Measurements from ENCODE around the gene UBE2J2. TPM values are rescaled to one million over a fixed set of nuclear protein-coding genes. Genes with fewer than 3 reads are reported as not detected.

Gene UBE2J2
- total RNA-seq, 3 donors from 2014 or later = 37.0 to 39.8 (median 37.4) TPM

GRCh38 chr1:1225913-1226312 lies 47.7 kb downstream of the UBE2J2 start:
- Histone ChIP-seq H3K27ac (no peak overlapping the region), H3K4me1 (peaks cover 7 to 18% of the 10 kb centered on the region in 2 donors), H3K4me3 (no peak overlapping the region), H3K9me3 (no peaks in the 10 kb centered on the region), H3K36me3 (peaks cover 15% of the 10 kb centered on the region), H3K27me3 (no peaks in the 10 kb centered on the region)
- TF ChIP-seq POLR2A (IDR thresholded peaks at IDR 0.05) (no peak), POLR2AphosphoS5 (IDR thresholded peaks at IDR 0.05) (no peak), CTCF (IDR thresholded peaks at IDR 0.05) (no peak)
- no peak for DNase-seq (ENCODE audit: low spot score in 2 of 2)
- intact Hi-C loops (cut with DNase I; ENCODE audit: low total_unique reads) = no loop called here

GRCh38 chr1:1225238-1225845 lies 48.3 kb downstream of the UBE2J2 start:
- Histone ChIP-seq H3K27ac (no peak overlapping the region), H3K36me3 (peaks cover 15% of the 10 kb centered on the region), H3K4me3 (no peak overlapping the region), H3K27me3 (no peaks in the 10 kb centered on the region), H3K9me3 (no peaks in the 10 kb centered on the region), H3K4me1 (peaks cover 2 to 12% of the 10 kb centered on the region in 2 donors)
- no peak for DNase-seq (ENCODE audit: low spot score in 2 of 2)
- intact Hi-C loops (cut with DNase I; ENCODE audit: low total_unique reads) = no loop called here
- TF ChIP-seq POLR2A (IDR thresholded peaks at IDR 0.05) = no peak

- Histone ChIP-seq H3K36me3 (peaks cover 15% of the 10 kb centered on the region), H3K27ac (no peak overlapping the region), H3K27me3 (no peaks in the 10 kb centered on the region), H3K4me3 (no peak overlapping the region), H3K9me3 (no peaks in the 10 kb centered on the region), H3K4me1 (no peaks in the 10 kb centered on the region)
- no peak for TF ChIP-seq POLR2A (IDR thresholded peaks at IDR 0.05)
- no peak for TF ChIP-seq POLR2AphosphoS5 (IDR thresholded peaks at IDR 0.05)
- no peak for TF ChIP-seq CTCF (IDR thresholded peaks at IDR 0.05)
- no peak for DNase-seq (ENCODE audit: low spot score in 2 of 2)
- intact Hi-C loops (cut with DNase I; ENCODE audit: low total_unique reads) = no loop called here
Observed at GRCh38 chr1:1223891-1224290, 49.8 kb downstream of the UBE2J2 start.

- Histone ChIP-seq H3K36me3 (peaks cover 11% of the 10 kb centered on the region), H3K9me3 (no peaks in the 10 kb centered on the region), H3K27ac (no peak overlapping the region), H3K27me3 (no peaks in the 10 kb centered on the region), H3K4me1 (no peaks in the 10 kb centered on the region), H3K4me3 (no peak overlapping the region)
- no peak for DNase-seq (ENCODE audit: low spot score in 2 of 2)
- intact Hi-C loops (cut with DNase I; ENCODE audit: low total_unique reads) = no loop called here
- TF ChIP-seq CTCF (IDR thresholded peaks at IDR 0.05) (no peak), POLR2A (IDR thresholded peaks at IDR 0.05) (no peak), POLR2AphosphoS5 (IDR thresholded peaks at IDR 0.05) (no peak)
Observed at GRCh38 chr1:1223321-1223720, 50.3 kb downstream of the UBE2J2 start.

GRCh38 chr1:1222575-1223225 lies 51.0 kb downstream of the UBE2J2 start:
- no peaks in the 10 kb centered on the region for H3K4me1 ChIP-seq
- H3K4me3 ChIP-seq = no peak overlapping the region
- TF ChIP-seq POLR2A (IDR thresholded peaks at IDR 0.05) (no peak), CTCF (IDR thresholded peaks at IDR 0.05) (no peak), POLR2AphosphoS5 (IDR thresholded peaks at IDR 0.05) (no peak)
- DNase-seq (ENCODE audit: low spot score in 2 of 2) = no peak
- peaks cover 5% of the 10 kb centered on the region for H3K36me3 ChIP-seq
- H3K27me3 ChIP-seq = no peaks in the 10 kb centered on the region
- H3K9me3 ChIP-seq = no peaks in the 10 kb centered on the region
- intact Hi-C loops (cut with DNase I; ENCODE audit: low total_unique reads) = no loop called here
- H3K27ac ChIP-seq = no peak overlapping the region
